Lower lobe of right lung (tissue), 2 donors: Measurements from ENCODE around the gene ABCG2. TPM values are rescaled to one million over a fixed set of nuclear protein-coding genes. Genes with fewer than 3 reads are reported as not detected.

Experiments
- ATAC-seq, 2 donors: fragments of 200-7000 bp; cut with Tn5 transposase; one replicate each; pipeline ENCODE4 v1.9.1; 2020 to 2022; ENCODE audit warnings: mild to moderate bottlenecking in 2 of 2, moderate library complexity in 2 of 2
- DNase-seq: peaks from one replicate; pipeline ENCODE4 v3.0.0-alpha.2; 2020
- H3K27ac ChIP-seq: fragments of 200-600 bp; one replicate; pipeline ENCODE4 v1.8.0; 2022
- H3K27me3 ChIP-seq: fragments of 200-600 bp; one replicate; pipeline ENCODE4 v1.8.0; 2022; ENCODE audit warnings: low read depth
- H3K36me3 ChIP-seq: fragments of 200-600 bp; one replicate; pipeline ENCODE4 v1.8.0; 2022; ENCODE audit warnings: mild to moderate bottlenecking
- H3K4me1 ChIP-seq: fragments of 200-600 bp; one replicate; pipeline ENCODE4 v1.8.0; 2022
- H3K4me3 ChIP-seq: fragments of 200-600 bp; one replicate; pipeline ENCODE4 v1.8.0; 2022; ENCODE audit warnings: mild to moderate bottlenecking
- H3K9me3 ChIP-seq: fragments of 200-600 bp; one replicate; pipeline ENCODE4 v1.8.0; 2022
- CTCF ChIP-seq: fragments of 200-600 bp; IDR thresholded peaks from one replicate; pipeline ENCODE4 v1.8.0; 2022; ENCODE audit warnings: antibody characterized with exemption, mild to moderate bottlenecking
- intact Hi-C: fragments of 100-400 bp; cut with DNase I; formaldehyde crosslinking; loops from one replicate; pipeline ENCODE4 v1.11.0; 2022
- total RNA-seq: library from RNA; stranded (reverse); fragmentation: NEBNext Ultra II Directional; extraction: Animal tissue kit (Norgen Biotek cat#: 25700); gene quantifications from one replicate; pipeline ENCODE4 v1.2.1, GENCODE V29; 2021
- donor health status: DM: no; HTN: yes; CAD: no; lungs with severe emphysema.

The ABCG2 gene
- total RNA-seq, 1 donor from 2014 or later, result 9.1 TPM

DNA sequence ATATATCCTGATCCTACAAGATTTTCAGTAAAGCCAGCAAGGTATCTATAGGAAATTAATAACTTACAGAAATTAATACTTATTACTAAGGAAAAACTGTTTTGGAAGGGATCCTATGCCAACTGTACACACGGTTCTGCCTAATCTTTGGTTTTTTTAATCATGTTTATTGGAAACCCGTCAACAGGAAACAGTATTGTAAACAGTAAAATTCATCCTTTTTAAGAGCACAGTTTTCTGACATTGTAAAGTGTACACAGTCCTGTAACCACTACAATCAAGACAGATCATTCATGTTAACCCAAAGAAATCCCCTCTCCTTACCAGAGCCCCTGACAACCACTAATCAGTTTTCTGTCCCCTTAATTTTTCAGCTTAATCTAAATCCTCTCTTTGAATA is 9.9 kb downstream of the ABCG2 start:
- intact Hi-C loops, result no loop called here
- no peak overlapping the region for H3K4me3 ChIP-seq
- H3K27me3 ChIP-seq, result no peaks in the 10 kb centered on the region
- H3K4me1 ChIP-seq, result no peaks in the 10 kb centered on the region
- DNase-seq, result no peak
- no peak overlapping the region for H3K27ac ChIP-seq
- ATAC-seq, result no peak
- no peaks in the 10 kb centered on the region for H3K9me3 ChIP-seq
- H3K36me3 ChIP-seq, result no peaks in the 10 kb centered on the region
- no peak for TF ChIP-seq CTCF

DNA sequence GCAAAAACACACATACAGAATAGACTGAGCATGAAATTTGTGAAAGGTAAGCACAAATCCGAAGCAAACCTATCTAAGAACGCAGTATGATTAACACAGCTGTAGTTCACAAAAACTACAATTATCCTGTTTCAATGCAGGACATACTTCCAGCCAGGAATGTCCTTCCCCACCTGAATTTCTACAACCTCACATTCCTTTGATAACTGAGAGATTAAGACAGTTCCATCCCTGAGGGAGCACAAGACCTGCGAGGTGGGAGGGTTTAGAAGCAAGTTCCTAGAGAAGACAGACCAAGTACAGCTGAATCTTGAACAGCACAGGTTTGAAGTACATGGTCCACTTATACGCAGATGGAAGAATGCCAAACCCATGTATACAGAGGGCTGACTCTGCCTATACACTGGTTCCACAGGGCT is 10.6 kb downstream of the ABCG2 start:
- Histone ChIP-seq H3K36me3 (no peaks in the 10 kb centered on the region), H3K4me1 (no peaks in the 10 kb centered on the region), H3K9me3 (no peaks in the 10 kb centered on the region), H3K27me3 (no peaks in the 10 kb centered on the region), H3K27ac (no peak overlapping the region), H3K4me3 (no peak overlapping the region)
- no peak for TF ChIP-seq CTCF
- no peak for DNase-seq
- no peak for ATAC-seq
- intact Hi-C loops, result no loop called here

DNA sequence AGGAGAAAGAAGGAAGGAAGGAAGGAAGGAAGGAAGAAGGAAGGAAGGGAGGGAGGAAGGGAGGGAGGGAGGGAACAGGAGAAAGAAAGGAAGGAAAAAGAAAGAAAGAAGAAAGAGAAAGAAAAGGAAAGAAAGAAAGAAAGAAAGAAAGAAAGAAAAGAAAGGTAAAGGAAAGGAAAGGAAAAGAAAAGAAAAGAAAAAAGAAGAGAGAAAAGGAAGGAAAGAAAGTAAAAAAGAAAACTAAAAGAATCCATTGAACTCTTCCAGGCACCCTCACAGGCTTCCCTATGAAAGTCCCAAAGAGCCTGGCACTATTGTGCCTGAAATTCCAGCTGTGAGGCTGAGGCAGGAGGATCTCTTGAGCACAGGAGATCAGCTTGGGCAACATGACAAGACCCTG is 11.5 kb downstream of the ABCG2 start:
- Histone ChIP-seq H3K4me3 (no peak overlapping the region), H3K27ac (no peak overlapping the region), H3K36me3 (no peaks in the 10 kb centered on the region), H3K4me1 (no peaks in the 10 kb centered on the region), H3K27me3 (no peaks in the 10 kb centered on the region), H3K9me3 (no peaks in the 10 kb centered on the region)
- no peak for TF ChIP-seq CTCF
- intact Hi-C loops, result no loop called here
- DNase-seq, result no peak
- ATAC-seq, result no peak

DNA sequence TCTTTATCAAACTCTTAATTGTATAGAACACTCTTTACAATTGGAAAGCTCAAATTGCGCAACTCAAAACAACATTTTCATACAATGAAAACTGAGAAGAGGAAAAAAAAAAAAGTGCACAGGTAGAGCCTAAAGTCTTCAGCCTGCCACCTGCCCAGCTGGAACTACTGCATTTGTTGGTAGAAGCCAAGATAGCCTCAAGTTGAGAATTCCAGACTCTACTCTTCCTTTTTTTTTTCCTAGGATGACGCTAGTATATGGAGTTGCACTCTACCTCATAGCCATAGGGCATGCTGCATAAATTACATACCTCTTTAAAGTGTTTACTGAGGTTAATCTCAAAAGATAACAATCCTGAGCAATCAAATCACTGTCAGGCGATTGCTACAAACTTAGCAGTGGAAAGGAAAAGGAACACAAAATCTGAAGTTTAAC is 13.6 kb downstream of the ABCG2 start:
- Histone ChIP-seq H3K4me1 (no peaks in the 10 kb centered on the region), H3K36me3 (no peaks in the 10 kb centered on the region), H3K9me3 (no peaks in the 10 kb centered on the region), H3K27ac (no peak overlapping the region), H3K4me3 (no peak overlapping the region), H3K27me3 (no peaks in the 10 kb centered on the region)
- ATAC-seq (no peak), DNase-seq (no peak)
- intact Hi-C loops, result no loop called here
- TF ChIP-seq CTCF, result no peak

DNA sequence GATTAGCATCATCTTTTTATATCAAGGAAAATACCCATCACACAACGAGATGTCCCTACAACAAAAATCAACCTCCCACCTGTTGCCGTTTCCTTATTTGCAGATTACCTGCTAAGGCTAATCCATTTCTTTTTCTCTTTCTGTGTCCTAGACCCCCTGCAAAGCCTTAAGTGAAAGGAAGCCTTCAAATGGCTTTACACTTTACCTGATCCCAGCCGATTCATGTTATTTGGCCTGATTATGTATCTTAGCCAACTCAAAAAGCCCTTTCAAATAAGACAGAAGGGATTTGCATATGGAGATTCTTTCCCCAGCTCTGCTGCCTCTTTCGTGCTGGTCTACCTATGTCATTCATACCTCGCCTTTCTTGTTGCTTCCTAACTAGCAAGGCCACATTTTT is 14.4 kb downstream of the ABCG2 start:
- intact Hi-C loops, result no loop called here
- Histone ChIP-seq H3K4me3 (no peak overlapping the region), H3K4me1 (no peaks in the 10 kb centered on the region), H3K27ac (no peak overlapping the region), H3K36me3 (no peaks in the 10 kb centered on the region), H3K27me3 (no peaks in the 10 kb centered on the region), H3K9me3 (no peaks in the 10 kb centered on the region)
- DNase-seq, result no peak
- no peak for TF ChIP-seq CTCF
- ATAC-seq, result no peak

GRCh38 chr4:88143504-88143903 is 14.9 kb downstream of the ABCG2 start:
- Histone ChIP-seq H3K4me3 (no peak overlapping the region), H3K36me3 (no peaks in the 10 kb centered on the region), H3K27me3 (no peaks in the 10 kb centered on the region), H3K4me1 (no peaks in the 10 kb centered on the region), H3K9me3 (no peaks in the 10 kb centered on the region), H3K27ac (no peak overlapping the region)
- intact Hi-C loops, result no loop called here
- ATAC-seq, result no peak
- no peak for TF ChIP-seq CTCF
- DNase-seq, result no peak
